HG03045 (cell line): Measurements from ENCODE around the gene CAMTA1.

ENCODE experiments used
- ATAC-seq: cut with Tn5 transposase; IDR thresholded peaks from one replicate; pipeline ENCODE4 v1.9.1; 2021; ENCODE audit warnings: mild to moderate bottlenecking, moderate library complexity; ENCODE audit not compliant: unreplicated experiment

Gene CAMTA1

DNA sequence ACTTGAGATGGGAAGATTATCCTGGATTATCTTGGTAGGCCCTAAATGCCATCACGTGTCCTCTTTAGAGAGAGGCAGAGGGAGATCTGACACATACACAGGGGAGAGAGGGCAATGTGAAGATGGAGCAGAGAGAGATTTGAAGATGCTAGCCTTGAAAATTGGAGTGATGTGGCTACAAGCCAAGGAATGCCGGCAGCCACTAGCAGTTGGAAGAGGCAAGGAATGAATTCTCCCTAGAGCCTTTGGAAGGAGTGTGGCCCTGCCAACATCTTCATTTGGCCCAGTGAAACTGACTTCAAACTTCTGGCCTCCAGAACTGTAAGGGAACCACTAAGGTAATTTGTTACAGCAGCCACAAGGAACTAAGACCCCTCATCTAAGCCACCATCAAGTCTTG is 8.9 kb upstream of the CAMTA1 start:
- ATAC-seq: no peak

DNA sequence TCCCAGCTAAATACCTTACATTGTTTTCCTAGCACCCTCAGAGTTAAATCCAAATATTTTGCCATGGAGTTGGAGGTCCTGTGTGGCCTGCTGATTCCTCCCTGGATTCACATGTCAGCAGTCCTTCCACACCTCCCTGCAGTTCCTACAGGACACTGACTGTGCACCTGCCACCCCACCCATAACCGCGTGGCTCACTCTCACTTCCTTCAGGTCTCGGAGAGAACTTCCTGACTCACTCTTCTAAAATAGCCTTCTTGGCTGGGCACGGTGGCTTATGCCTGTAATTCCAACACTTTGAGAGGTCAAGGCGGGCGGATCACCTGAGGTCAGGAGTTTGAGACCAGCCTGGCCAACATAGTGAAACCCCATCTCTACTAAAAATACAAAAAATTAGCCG is 8.4 kb upstream of the CAMTA1 start:
- ATAC-seq: no peak

DNA sequence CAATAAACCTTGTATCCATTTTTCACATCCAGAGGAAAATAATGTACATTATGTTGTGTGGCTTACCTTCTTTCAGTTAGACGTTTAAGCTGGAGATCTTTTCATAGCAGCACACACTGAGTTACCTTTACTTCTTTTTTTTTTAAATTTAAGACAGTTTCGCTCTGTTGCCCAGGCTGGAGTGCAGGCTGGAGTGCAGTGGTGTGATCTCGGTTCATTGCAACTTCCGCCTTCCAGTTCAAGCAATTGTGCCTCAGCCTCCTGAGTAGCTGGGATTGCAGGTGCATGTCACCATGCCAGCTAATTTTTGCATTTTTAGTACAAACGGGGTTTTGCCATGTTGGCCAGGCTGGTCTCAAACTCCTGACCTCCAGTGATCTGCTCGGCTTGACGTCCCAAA is 7.4 kb upstream of the CAMTA1 start:
- no peak for ATAC-seq

DNA sequence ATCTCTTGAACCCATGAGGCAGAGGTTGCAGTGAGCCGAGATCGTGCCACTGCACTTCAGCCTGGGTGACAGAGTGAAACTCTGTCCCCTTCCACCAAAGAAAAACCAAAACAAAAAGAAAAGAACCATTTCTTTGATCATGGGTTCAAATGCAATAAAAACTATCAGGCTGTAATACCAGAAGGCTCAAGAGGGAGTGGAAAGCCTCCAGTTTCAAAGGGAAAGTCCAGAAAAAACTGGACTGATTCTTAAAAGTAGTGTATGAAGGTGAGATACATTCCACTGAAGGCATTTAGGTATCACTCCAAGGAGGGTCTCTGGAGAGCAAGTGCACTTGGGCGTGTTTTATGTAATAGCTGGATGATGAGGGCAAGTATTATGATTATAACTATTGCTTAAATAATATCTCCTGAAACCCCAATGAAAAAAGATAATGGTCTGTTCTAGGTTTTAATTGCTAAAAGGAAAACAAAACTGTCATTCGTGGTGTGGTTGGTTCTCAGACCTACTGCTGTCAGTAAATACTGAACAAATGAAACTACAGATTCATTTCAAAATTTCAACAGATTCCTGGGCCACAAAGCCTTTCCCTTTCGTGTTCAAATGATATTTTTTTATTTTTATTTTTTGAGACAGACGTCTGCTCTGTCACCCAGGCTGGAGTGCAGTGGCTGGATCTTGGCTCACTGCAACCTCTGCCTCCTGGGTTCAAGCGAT is 6.0 kb upstream of the CAMTA1 start:
- ATAC-seq: no peak

GRCh38 chr1:6782151-6782550 is 3.1 kb upstream of the CAMTA1 start:
- no peak for ATAC-seq

- no peak for ATAC-seq
Observed at GRCh38 chr1:6783221-6783620, 2.0 kb upstream of the CAMTA1 start.

GRCh38 chr1:6783936-6784559 is 1.2 kb upstream of the CAMTA1 start:
- ATAC-seq: peak; percentile 1

DNA sequence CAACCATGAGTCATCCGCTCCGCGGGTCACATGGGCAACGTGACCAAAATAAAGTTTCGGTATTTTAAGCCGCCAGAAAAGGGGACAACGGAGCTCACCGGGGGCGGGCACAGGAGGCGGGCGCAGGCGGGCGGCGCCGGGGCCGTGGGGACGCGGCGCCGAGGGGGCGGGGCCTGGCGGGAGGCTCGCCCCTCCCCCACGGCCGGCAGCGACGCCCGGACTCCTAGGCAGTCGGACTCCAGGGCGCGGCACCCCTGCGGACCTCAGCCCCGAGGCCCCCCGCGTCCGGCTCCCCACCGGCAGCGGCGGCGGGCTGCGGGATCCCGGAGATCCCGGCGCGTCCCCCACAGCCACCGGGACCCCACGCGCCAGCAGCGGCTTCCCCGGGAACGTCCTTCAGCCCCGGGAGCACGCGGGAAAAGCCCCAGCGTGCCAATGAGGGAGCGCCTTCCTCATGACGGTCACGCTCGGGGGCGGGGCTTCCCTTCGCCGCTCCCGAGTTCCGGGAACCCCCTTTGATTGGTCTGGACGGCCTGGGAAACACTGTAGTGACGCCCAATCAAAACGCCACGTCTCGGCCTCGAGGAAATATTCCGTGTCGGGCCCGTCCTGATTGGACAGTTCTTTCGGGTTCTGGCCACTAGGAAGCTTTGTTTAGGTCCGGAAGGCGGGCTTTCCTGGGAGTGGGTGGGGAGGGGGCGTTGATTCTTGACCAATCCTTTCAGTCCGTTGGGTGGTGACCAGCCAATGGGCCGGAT is 515 bp upstream of the CAMTA1 start:
- peak; percentile 81 for ATAC-seq

DNA sequence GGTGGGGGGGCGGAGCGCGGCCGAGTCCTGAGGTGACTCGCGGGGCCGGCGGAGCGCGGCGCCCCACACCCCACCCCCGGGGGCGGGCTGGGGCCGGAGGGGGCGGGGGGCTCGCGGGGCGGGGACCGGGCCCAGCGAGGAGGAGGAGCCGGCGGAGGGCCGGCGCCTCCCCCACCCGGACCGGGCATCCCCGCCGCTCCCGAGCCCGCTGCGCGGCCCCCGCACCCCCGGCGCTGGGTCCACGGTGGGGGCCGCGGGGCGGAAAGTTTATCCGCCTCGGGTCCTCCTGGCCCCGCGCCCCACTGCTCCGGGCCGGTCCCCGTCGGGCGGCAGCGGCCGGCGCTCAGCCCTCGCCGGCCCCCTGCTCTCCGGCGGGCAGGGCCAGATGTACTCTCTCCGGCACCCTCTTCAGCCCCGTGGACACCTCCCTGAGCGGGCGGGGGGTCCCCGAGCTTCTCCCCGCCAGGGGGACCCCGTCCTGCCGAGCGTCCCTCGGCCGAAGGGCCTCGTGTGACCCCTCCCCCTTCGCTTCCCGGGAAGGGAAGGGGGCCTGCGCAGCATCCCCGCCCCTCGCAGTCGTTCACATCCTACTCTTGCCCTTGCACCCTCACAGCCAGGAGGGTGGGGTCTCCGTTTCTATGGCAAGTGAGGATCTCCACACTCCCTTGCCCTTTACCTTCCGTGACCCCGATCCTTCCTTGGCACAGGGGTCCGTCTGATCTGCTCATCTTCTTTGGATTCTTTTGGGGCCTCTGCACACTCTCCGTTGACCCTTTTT is 663 bp downstream of the CAMTA1 start:
- peak; percentile 13 for ATAC-seq

- no peak for ATAC-seq
Observed at GRCh38 chr1:6788946-6789345, 3.7 kb downstream of the CAMTA1 start.

GRCh38 chr1:6790146-6790545 is 4.9 kb downstream of the CAMTA1 start:
- ATAC-seq: no peak

DNA sequence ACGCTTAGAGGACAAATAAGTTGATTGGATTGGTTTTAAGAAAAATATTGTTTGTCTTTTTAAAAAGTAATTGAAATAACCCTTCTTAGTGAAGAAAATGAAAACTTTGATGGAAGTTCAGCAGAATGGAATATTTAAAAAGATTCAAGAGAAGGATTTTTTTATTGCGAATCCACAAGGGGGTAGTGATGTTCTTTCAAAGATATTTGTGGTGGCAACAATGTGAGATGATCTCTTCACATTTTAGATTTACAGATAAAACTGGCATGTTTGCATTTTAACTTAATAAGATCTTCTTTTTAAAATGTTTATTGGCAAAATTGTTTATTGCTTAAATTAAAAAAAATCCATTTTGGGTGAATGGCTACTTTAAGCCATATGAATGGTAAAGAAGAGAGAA is 8.9 kb downstream of the CAMTA1 start:
- ATAC-seq: no peak

DNA sequence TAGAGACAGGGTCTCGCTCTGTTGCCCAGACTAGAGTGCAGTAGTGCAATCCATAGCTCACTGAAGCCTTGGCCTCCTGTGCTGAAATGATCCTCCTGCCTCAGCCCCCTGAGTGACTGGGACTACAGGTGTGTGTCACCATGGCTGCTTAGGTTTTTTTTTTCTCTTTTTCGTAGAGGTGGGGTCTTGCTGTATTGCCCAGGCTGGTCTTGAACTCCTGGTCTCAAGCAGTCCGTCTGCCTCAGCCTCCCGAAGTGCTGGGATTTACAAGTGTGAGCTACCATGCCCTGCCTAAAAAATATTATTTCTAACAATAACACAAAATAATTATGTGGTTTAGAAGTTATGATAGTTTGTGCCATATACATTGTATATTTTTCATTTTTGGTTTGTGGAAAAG is 9.9 kb downstream of the CAMTA1 start:
- ATAC-seq: no peak

- ATAC-seq: no peak
Observed at GRCh38 chr1:6795661-6796060, 10.4 kb downstream of the CAMTA1 start.

GRCh38 chr1:6796095-6796494 is 10.8 kb downstream of the CAMTA1 start:
- ATAC-seq: no peak

- no peak for ATAC-seq
Observed at GRCh38 chr1:6799499-6799898, 14.2 kb downstream of the CAMTA1 start.

- no peak for ATAC-seq
Observed at GRCh38 chr1:6800745-6801144, 15.5 kb downstream of the CAMTA1 start.

DNA sequence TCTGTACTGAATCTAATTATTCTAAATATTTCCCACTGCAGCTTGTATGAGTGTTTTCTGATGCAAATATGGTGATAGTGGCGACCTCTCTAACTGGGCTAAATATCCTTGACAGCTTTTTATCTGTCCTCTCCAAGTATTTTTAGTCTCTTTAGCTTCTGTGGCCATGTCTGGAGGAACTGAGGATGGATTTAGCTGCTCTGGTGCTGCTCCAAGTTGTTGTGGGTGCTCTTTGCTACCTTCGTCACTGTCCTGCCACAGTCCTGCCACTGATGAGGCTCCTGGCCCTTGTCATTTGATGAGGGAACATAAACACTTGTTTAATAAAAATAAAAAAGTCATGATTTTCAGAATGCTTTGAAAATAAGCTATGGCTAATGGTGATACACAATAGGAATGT is 15.9 kb downstream of the CAMTA1 start:
- ATAC-seq: no peak

DNA sequence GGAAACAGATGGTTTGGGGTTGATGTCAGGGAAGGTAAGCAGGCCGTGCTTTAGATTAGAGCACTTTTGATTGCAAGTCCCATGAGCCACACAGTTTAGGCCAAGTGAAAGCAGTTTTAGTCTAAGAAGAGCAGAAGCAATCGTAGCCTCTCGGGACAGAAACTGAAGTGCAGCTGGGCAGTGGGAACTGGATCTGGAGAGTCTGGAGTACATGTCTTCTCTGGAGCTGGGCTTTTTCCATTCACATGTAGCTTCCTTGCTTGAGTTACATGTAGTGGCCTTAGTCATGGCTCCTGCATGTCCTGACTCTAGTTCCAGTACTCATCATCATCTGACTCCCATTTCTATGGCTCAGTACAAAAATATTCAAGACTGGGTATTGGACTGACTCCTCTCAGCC is 16.7 kb downstream of the CAMTA1 start:
- ATAC-seq: no peak

DNA sequence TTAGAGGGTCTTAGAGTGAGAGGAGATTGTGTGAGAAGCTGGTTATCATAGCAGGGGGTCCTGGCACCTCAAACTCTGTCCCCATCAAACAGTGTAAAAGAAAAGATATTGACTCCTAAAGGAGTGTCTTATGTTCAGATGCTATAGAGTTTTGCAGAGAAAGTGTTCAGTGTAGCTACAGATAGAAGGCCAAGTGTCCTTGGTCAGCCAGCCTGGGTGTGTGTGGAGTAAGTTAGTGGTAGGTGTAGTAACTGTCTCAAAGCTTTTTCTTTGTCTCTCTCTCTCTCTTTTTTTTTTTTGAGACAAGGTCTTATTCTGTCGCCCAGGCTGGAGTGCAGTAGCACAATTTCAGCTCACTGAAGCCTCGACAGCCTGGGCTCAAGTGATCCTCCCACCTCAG is 17.2 kb downstream of the CAMTA1 start:
- ATAC-seq: no peak

- no peak for ATAC-seq
Observed at GRCh38 chr1:6802893-6803292, 17.6 kb downstream of the CAMTA1 start.
